H1 (cell line): ENCODE data around the gene TMPRSS13. TPM values are rescaled to one million over a fixed set of nuclear protein-coding genes. Genes with fewer than 3 reads are reported as not detected.

ENCODE experiments used
- CTCF ChIA-PET: fragments of 300-600 bp; sonication (Branson Sonifier 250); formaldehyde crosslinking; loops from one replicate; lab custom pipeline; 2021; ENCODE audit not compliant: partially characterized antibody; lab: Charles Lee
- POLR2A ChIA-PET: fragments of 300-600 bp; sonication (Branson Sonifier 250); formaldehyde crosslinking; loops from one replicate; lab custom pipeline; 2021; ENCODE audit warnings: inconsistent platforms; ENCODE audit not compliant: partially characterized antibody; lab: Charles Lee
- DNase-seq, 2 experiments: peaks; one replicate each; pipeline versions ENCODE4 v3.0.0 to v3.0.0-alpha.2; 2010 to 2022; ENCODE audit warnings: low spot score in 2 of 2, low read depth in 1 of 2, mixed read lengths in 1 of 2
- FAIRE-seq: peaks from 2 replicates; lab custom pipeline; 2011; peaks lifted over from hg19 to GRCh38; lab: Jason Lieb, UNC
- H2AFZ ChIP-seq: 2 replicates; pipeline ENCODE4 v1.8.1; 2012; ENCODE audit warnings: low read length, inconsistent platforms
- H2AK5ac ChIP-seq: 2 replicates; pipeline ENCODE4 v1.6.1; 2013; ENCODE audit warnings: low read depth, low read length
- H2BK120ac ChIP-seq: replicated peaks from 2 replicates; pipeline ENCODE3; 2013; ENCODE audit warnings: low read depth, low read length, inconsistent platforms
- H2BK12ac ChIP-seq: 2 replicates; pipeline ENCODE4 v1.6.1; 2013; ENCODE audit warnings: low read depth, low read length
- H2BK15ac ChIP-seq: 2 replicates; pipeline ENCODE4 v1.6.1; 2013; ENCODE audit warnings: low read length
- H2BK20ac ChIP-seq: 2 replicates; pipeline ENCODE4 v1.6.1; 2013; ENCODE audit warnings: low read length
- H2BK5ac ChIP-seq: 2 replicates; pipeline ENCODE4 v1.6.1; 2013; ENCODE audit warnings: low read depth, low read length
- H3K14ac ChIP-seq: 2 replicates; pipeline ENCODE4 v1.6.1; 2013; ENCODE audit warnings: inconsistent platforms; ENCODE audit not compliant: insufficient read length
- H3K18ac ChIP-seq: 2 replicates; pipeline ENCODE4 v1.6.1; 2013; ENCODE audit warnings: low read length; ENCODE audit errors: extremely low read depth
- H3K23ac ChIP-seq: 2 replicates; pipeline ENCODE4 v1.6.1; 2013; ENCODE audit warnings: inconsistent platforms; ENCODE audit not compliant: insufficient read length
- H3K23me2 ChIP-seq: 2 replicates; pipeline ENCODE4 v1.6.1; 2013; ENCODE audit warnings: low read depth, low read length
- H3K27ac ChIP-seq: 2 replicates; pipeline ENCODE4 v1.6.1; 2011; ENCODE audit warnings: low read depth, low read length, inconsistent platforms
- H3K27me3 ChIP-seq, 4 experiments: replicated peaks in 1 of 4; 1 replicate in 1 of 4; 2 replicates in 3 of 4; pipeline versions ENCODE4 v1.6.1 to v1.8.1; 2011 to 2013; ENCODE audit warnings: low read length in 3 of 4, mild to moderate bottlenecking in 3 of 4, inconsistent platforms in 2 of 4, mixed read lengths in 2 of 4, moderate library complexity in 1 of 4; ENCODE audit not compliant: control insufficient read depth in 3 of 4, insufficient read depth in 3 of 4; ENCODE audit errors: extremely low read depth in 1 of 4
- H3K36me3 ChIP-seq, 4 experiments: 2 replicates each; pipeline versions ENCODE4 v1.6.1 to v1.8.1; 2011 to 2013; ENCODE audit warnings: mild to moderate bottlenecking in 4 of 4, low read length in 3 of 4, moderate library complexity in 2 of 4, control low read depth in 1 of 4, inconsistent platforms in 1 of 4; ENCODE audit not compliant: insufficient read depth in 4 of 4, control insufficient read depth in 2 of 4
- H3K4ac ChIP-seq: replicated peaks from 2 replicates; pipeline ENCODE3; 2013; ENCODE audit warnings: low read length, low read depth, mixed read lengths, inconsistent platforms; ENCODE audit not compliant: insufficient read length
- H3K4me1 ChIP-seq, 4 experiments: replicated peaks in 1 of 4; 1 replicate in 1 of 4; 2 replicates in 3 of 4; pipeline versions ENCODE4 v1.6.1 to v1.8.1; 2011 to 2013; ENCODE audit warnings: low read length in 3 of 4, inconsistent platforms in 2 of 4, mixed read lengths in 1 of 4; ENCODE audit not compliant: insufficient read depth in 4 of 4, control insufficient read depth in 3 of 4
- H3K4me2 ChIP-seq, 2 experiments: 2 replicates each; pipeline versions ENCODE4 v1.6.1 to v1.8.1; 2011 to 2013; ENCODE audit warnings: low read depth in 2 of 2, low read length in 2 of 2, control low read depth in 1 of 2, inconsistent platforms in 1 of 2, mild to moderate bottlenecking in 1 of 2; ENCODE audit not compliant: insufficient read depth in 1 of 2
- H3K4me3 ChIP-seq, 4 experiments: fragments of 200-600, 300-600 bp in 1 of 4; sonication (generic), shearing (Covaris generic), sonication (Bioruptor Twin) in 1 of 4; 2 replicates each; pipeline versions ENCODE4 v1.5.1 to v1.8.1; 2011 to 2016; ENCODE audit warnings: low read length in 4 of 4, low read depth in 3 of 4, control low read depth in 2 of 4, inconsistent platforms in 2 of 4, mild to moderate bottlenecking in 2 of 4, mixed read lengths in 1 of 4, moderate library complexity in 1 of 4; ENCODE audit not compliant: insufficient read depth in 2 of 4; ENCODE audit errors: extremely low read depth in 1 of 4
- H3K56ac ChIP-seq: replicated peaks from 2 replicates; pipeline ENCODE3; 2013; ENCODE audit warnings: low read depth, mild to moderate bottlenecking, mixed read lengths, low read length, inconsistent platforms; ENCODE audit not compliant: insufficient read length
- H3K79me1 ChIP-seq: 2 replicates; pipeline ENCODE4 v1.6.1; 2013; ENCODE audit warnings: low read depth, low read length, control low read depth
- H3K79me2 ChIP-seq, 2 experiments: 2 replicates each; pipeline versions ENCODE4 v1.6.1 to v1.8.1; 2012 to 2013; ENCODE audit warnings: low read length in 2 of 2, mild to moderate bottlenecking in 2 of 2, inconsistent platforms in 1 of 2; ENCODE audit not compliant: insufficient read depth in 2 of 2, control insufficient read depth in 1 of 2
- H3K9ac ChIP-seq, 4 experiments: replicated peaks in 1 of 4; 1 replicate in 1 of 4; 2 replicates in 3 of 4; pipeline versions ENCODE4 v1.6.1 to v1.8.1; 2011 to 2013; ENCODE audit warnings: low read depth in 3 of 4, low read length in 3 of 4, control low read depth in 2 of 4, mild to moderate bottlenecking in 2 of 4, moderate library complexity in 2 of 4, inconsistent platforms in 1 of 4; ENCODE audit errors: extremely low read depth in 1 of 4
- H3K9me3 ChIP-seq, 2 experiments: 2 replicates each; pipeline versions ENCODE4 v1.6.1 to v1.8.1; 2012 to 2013; ENCODE audit warnings: mild to moderate bottlenecking in 2 of 2, moderate library complexity in 2 of 2, control low read depth in 1 of 2, inconsistent platforms in 1 of 2, low read depth in 1 of 2, low read length in 1 of 2, mixed read lengths in 1 of 2; ENCODE audit not compliant: insufficient read depth in 2 of 2
- H4K20me1 ChIP-seq, 2 experiments: replicated peaks in 1 of 2; 2 replicates each; pipeline versions ENCODE3 to v1.8.1; 2011 to 2013; ENCODE audit warnings: inconsistent platforms in 2 of 2, low read length in 2 of 2, mild to moderate bottlenecking in 1 of 2; ENCODE audit not compliant: insufficient read depth in 2 of 2, control insufficient read depth in 1 of 2
- H4K5ac ChIP-seq: 2 replicates; pipeline ENCODE4 v1.6.1; 2013; ENCODE audit warnings: low read length, low read depth, mixed read lengths, inconsistent platforms; ENCODE audit not compliant: insufficient read length
- H4K8ac ChIP-seq: 2 replicates; pipeline ENCODE4 v1.8.0; 2013; ENCODE audit warnings: mild to moderate bottlenecking, moderate library complexity, low read length, inconsistent platforms; ENCODE audit not compliant: insufficient read depth; ENCODE audit errors: extremely low read depth
- H4K91ac ChIP-seq: replicated peaks from 2 replicates; pipeline ENCODE3; 2013; ENCODE audit warnings: low read length, mixed read lengths, inconsistent platforms; ENCODE audit not compliant: insufficient read length
- ASH2L ChIP-seq: fragments of 200-600, 300-600 bp; sonication (generic); IDR thresholded peaks from one replicate; pipeline ENCODE4 v1.7.1; 2017; ENCODE audit warnings: low read length
- BACH1 ChIP-seq: IDR thresholded peaks from 2 replicates; pipeline ENCODE4 v1.6.1; 2012; ENCODE audit warnings: low read length, improper control_type of control experiment
- CBX5 ChIP-seq: fragments of 300-800, 300-1000 bp; sonication (generic); IDR thresholded peaks from 2 replicates; pipeline ENCODE4 v1.7.1; 2016; ENCODE audit warnings: antibody characterized with exemption, low read length, low read depth
- EGR1 ChIP-seq: IDR thresholded peaks from 2 replicates; pipeline ENCODE4 v1.6.1; 2011; ENCODE audit warnings: low read depth, low read length, borderline replicate concordance
- EP300 ChIP-seq, 2 experiments: IDR thresholded peaks; 1 replicate in 1 of 2; 2 replicates in 1 of 2; pipeline ENCODE4 v1.6.1; 2011 to 2012; ENCODE audit warnings: low read depth in 2 of 2, low read length in 2 of 2, mild to moderate bottlenecking in 2 of 2, borderline replicate concordance in 1 of 2, inconsistent platforms in 1 of 2, moderate library complexity in 1 of 2
- MAFK ChIP-seq: IDR thresholded peaks from 2 replicates; pipeline ENCODE4 v1.6.1; 2012; ENCODE audit warnings: low read depth, mild to moderate bottlenecking, improper control_type of control experiment, low read length
- POLR2AphosphoS5 ChIP-seq: IDR thresholded peaks from 2 replicates; pipeline ENCODE4 v1.6.1; 2011; ENCODE audit warnings: low read depth, low read length
- RBBP5 ChIP-seq: IDR thresholded peaks from 2 replicates; pipeline ENCODE4 v1.7.1; 2012; ENCODE audit warnings: low read depth, mild to moderate bottlenecking, inconsistent platforms, low read length, moderate library complexity, borderline replicate concordance
- SIX5 ChIP-seq: IDR thresholded peaks from 2 replicates; pipeline ENCODE4 v1.6.1; 2011; ENCODE audit warnings: mild to moderate bottlenecking, low read depth, low read length
- SRF ChIP-seq: IDR thresholded peaks from 2 replicates; pipeline ENCODE4 v1.6.1; 2011; ENCODE audit warnings: mild to moderate bottlenecking, low read depth, low read length, moderate library complexity
- TBP ChIP-seq: IDR thresholded peaks from 2 replicates; pipeline ENCODE4 v1.6.1; 2011; ENCODE audit warnings: low read depth, low read length, improper control_type of control experiment
- WGBS, 2 experiments: shearing (Covaris generic) in 1 of 2; methylation state at CpG; one replicate each; pipeline versions ENCODE4 v1.1.6 to v1.1.7; 2013 to 2015; ENCODE audit warnings: low lambda C conversion rate in 2 of 2, mixed read lengths in 2 of 2, inconsistent platforms in 1 of 2, low coverage in 1 of 2, missing lambda C conversion rate in 1 of 2; ENCODE audit not compliant: insufficient replicate concordance in 2 of 2, insufficient coverage in 1 of 2, insufficient read length in 1 of 2; ENCODE audit errors: extremely low coverage in 1 of 2, missing lambda C conversion rate in 1 of 2; 5-methylcytosine and 5-hydroxymethylcytosine counted together
- polyA plus RNA-seq, 7 experiments: library from polyadenylated mRNA; depleted of rRNA in 3 of 7; stranded (reverse) in 5 of 7; unstranded in 2 of 7; fragments of >200 nt in 5 of 7; fragments of 200-250 nt in 2 of 7; gene quantifications; 1 replicate in 5 of 7; 2 replicates in 1 of 7; 4 replicates in 1 of 7; pipeline versions ENCODE4 v1.2.1 to v1.2.3, GENCODE V29; 2011 to 2013; ENCODE audit warnings: missing spikeins in 2 of 7, mixed read lengths in 2 of 7
- total RNA-seq: library from RNA; stranded (reverse); fragmentation: NEBNext Ultra II Directional; extraction: Animal tissue kit (Norgen Biotek cat#: 25700); gene quantifications from 2 replicates; pipeline ENCODE4 v1.2.1, GENCODE V29; 2021

Gene TMPRSS13
- total and polyA plus RNA-seq, 2 of the 8 experiments (the other 6 are each of a cell fraction or from before 2014, with no cell fraction given), result 0.61 to 0.79 TPM

GRCh38 chr11:117936973-117937372 lies 7.8 kb upstream of the TMPRSS13 start:
- Histone ChIP-seq H3K79me1 (no peaks in the 10 kb centered on the region), H2BK5ac (no peak overlapping the region), H3K4me2 (no peak overlapping the region), H3K23me2 (peaks cover 2% of the 10 kb centered on the region; the same call in 1 of the 2 replicates), H3K4me1 (peaks cover 0 to 3% (median 0%) of the 10 kb centered on the region in 4 experiments; a peak in 2 of 7 replicates), H3K9me3 (no peaks in the 10 kb centered on the region), H3K4me3 (no peak overlapping the region), H2AK5ac (no peak overlapping the region), H4K5ac (no peak overlapping the region), H3K79me2 (no peaks in the 10 kb centered on the region), H2BK15ac (no peak overlapping the region), H3K4ac (no peak overlapping the region), H3K14ac (no peak overlapping the region), H3K23ac (no peak overlapping the region), H4K91ac (no peak overlapping the region), H4K8ac (no peak overlapping the region), H3K36me3 (no peaks in the 10 kb centered on the region), H3K27ac (no peak overlapping the region), H3K27me3 (no peaks in the 10 kb centered on the region; a peak in 1 of 7 replicates), H3K18ac (no peak overlapping the region), H2BK20ac (no peak overlapping the region), H4K20me1 (no peaks in the 10 kb centered on the region), H2BK120ac (no peak overlapping the region), H2BK12ac (no peak overlapping the region), H2AFZ (no peak overlapping the region), H3K56ac (no peak overlapping the region), H3K9ac (no peak overlapping the region)
- 77% methylated on average over 6 of the region's 6 CpGs; no CpG with 5 or more reads in 1 of the 2 experiments for WGBS, 2 experiments
- DNase-seq (no peak), FAIRE-seq (no peak)
- TF ChIP-seq ASH2L (no peak), SRF (no peak), SIX5 (no peak), BACH1 (no peak), RBBP5 (no peak), EP300 (IDR thresholded peaks at IDR 0.05; ENCODE audit: borderline replicate concordance in 1 of 2, low read depth in 2 of 2, low read length in 2 of 2) (no peak), CBX5 (no peak), MAFK (no peak), TBP (no peak), EGR1 (no peak), POLR2AphosphoS5 (no peak)
- POLR2A ChIA-PET, result interaction anchor here (0.7 to 1.1 kb wide), 4 partner anchors 40 to 388 kb away, joined by 3 to 4 read pairs (median 4); no protein-coding TSS in a partner anchor
- CTCF ChIA-PET, result interaction anchor here (0.6 to 11.7 kb wide), 13 partner anchors 8 to 156 kb away, joined by 3 to 173 read pairs (median 5); no protein-coding TSS in a partner anchor
